ENCODE results near the gene FBXO45.
"Not testable (repeated sequence)": the region's sequence is repeated elsewhere in the genome, so short reads cannot be mapped to it uniquely, and the experiment has no call there.

FBXO45 gene, protein sequence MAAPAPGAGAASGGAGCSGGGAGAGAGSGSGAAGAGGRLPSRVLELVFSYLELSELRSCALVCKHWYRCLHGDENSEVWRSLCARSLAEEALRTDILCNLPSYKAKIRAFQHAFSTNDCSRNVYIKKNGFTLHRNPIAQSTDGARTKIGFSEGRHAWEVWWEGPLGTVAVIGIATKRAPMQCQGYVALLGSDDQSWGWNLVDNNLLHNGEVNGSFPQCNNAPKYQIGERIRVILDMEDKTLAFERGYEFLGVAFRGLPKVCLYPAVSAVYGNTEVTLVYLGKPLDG

DNA sequence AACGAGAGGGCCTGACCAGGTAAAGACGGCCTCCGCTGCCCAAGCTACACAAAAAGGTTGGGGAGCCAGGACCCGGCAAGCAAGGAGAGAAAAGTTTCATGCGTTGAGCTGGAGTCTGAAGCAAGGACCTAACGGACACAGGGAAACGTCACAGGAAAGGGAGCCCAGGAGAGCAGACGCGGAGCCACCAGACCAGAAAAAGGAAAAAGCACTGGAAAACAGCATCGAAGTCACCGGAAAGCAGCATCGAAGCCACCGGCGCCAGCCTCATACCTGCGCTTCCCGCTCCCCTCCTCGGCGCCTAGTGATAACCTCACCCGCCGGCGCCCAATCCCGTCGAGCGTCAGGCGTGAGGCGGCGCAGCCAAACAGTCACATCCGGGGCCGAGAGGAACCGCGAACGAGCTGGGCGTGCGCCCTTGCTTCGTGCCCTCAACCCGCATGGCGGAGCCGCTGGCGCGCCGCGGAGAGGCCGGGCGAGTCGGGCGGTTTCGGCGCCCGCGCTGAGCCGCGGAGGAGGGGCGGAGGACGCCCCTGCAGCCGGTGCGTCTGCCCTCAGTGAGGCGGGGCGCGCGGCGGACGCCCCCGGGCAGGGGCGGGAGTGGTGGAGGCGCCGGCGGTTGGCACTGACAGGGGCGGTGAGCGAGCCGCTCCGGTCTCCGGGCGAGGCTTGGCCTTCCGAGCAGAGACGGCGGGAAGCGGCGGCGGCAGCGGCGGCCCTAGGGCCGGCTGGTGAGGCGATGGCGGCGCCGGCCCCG, at the start of gene FBXO45, which contains the start of gene WDR53:
Gene FBXO45, plus strand, starts transcription at position 415 of the 757 bp plus-strand sequence. Its CDS starts 325 bp downstream, at position 740.
Gene WDR53, minus strand, starts transcription at position 309 of the 757 bp plus-strand sequence. CDS start 7,079 bp downstream, outside the sequence.
- peak; percentile 59 for DNase-seq (ENCODE audit: low read depth)

DNA sequence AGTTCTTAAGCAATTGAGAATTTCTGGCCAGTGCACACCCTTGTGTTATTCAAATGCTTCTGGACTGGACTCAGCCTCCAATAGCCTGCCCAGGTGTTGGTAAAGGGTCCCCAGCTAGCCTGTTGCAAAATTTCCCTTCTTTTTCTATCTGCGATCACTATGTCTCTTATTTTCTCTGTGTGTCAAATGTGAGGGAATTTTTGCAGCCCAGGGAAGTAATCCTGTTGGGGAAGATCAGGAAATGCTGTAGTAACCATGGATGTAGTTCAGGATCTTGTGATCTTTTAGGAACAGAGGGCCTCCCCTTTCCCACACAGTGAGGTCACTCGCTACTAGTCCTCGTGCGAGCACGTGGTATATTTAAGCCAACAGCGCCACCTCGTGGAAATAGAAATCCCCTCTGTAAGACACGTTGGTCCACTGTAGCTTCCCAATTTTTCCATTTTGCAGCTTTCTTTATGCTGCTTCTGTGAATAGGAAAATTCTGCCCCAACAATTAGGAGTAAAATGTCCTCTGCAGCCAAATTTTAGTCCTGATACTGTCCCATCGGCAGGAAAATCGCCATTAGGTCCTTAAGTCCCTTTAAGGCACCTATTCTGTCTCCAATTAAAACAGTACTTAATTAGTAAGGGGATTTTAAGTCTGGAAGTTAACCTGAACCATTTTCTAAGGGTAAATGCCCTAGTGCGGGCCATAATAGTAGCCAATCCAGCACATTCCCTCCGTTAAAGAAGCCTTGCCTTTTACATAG, 49.3 kb upstream of the FBXO45 start:
- DNase-seq (ENCODE audit: low read depth) = no peak

DNA sequence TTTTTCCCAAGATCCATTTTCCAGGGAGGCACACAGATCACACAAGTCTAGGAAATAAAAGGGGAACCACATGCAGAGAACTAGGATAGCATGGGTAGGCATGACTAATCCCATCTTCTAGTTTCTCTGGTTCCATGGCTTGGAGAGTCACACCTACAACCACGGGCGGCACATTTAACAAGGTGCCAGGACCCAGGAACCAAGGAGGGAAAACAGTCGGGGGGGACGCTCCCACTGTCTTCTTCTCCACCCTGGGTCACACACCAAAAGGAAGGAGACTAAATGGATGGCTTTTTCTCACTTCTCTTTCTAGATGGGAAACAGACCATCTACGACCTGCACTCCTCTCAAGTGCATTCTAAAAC, 48.8 kb upstream of the FBXO45 start:
- no peak for DNase-seq (ENCODE audit: low read depth)

DNA sequence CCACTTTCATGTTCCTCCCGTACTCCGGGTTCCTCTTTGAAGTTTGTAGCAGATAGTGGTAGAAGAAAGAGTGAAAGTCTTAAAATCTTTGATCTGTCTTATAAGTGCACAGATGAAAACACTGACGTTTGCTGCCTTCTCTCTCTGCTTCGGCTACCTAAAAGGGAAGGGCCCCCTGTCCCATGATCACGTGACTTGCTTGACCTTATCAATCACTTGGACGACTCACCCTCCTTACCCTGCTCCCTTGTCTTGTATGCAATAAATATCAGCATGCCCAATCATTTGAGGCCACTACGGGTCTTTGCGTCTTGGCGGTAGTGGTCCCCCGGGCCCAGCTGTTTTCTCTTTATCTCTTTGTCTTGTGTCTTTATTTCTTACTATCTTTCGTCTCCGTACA, 47.2 kb upstream of the FBXO45 start:
- DNase-seq (ENCODE audit: low read depth) = not testable (repeated sequence)

DNA sequence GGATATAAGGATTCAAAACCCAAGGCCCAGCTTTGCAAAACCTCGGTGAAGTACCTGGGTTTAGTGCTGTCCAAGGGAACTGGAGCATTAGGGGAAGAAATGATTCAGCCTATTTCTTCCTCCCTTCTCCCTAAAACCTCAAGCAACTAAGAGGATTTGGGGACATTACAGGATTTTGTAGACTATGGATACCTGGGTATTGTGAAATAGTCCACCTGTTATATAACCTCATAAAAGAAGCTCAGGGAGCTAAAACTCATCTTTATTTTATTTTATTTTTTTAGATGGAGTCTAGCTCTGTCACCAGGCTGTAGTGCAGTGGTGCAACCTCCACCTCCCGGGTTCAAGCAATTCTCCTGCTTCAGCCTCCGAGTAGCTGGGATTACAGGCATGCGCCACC, 44.6 kb upstream of the FBXO45 start:
- DNase-seq (ENCODE audit: low read depth) = no peak

DNA sequence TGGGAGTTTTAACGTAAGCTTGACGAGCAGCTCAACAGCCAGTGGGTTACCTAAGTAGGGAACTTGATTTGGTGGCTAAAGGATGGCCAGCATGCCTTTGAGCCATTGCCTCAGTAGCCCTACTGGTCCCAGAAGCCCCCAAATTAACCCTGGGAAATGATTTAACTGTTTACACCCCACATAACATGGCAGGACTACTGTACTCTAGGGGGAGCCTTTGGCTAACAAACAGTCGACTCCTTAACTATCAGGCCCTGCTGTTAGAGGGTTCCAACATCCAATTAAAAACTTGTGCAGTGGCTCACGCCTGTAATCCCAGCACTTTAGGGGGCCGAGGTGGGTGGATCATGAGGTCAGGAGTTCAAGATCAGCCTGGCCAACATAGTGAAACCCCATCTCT, 43.9 kb upstream of the FBXO45 start:
- DNase-seq (ENCODE audit: low read depth) = no peak

DNA sequence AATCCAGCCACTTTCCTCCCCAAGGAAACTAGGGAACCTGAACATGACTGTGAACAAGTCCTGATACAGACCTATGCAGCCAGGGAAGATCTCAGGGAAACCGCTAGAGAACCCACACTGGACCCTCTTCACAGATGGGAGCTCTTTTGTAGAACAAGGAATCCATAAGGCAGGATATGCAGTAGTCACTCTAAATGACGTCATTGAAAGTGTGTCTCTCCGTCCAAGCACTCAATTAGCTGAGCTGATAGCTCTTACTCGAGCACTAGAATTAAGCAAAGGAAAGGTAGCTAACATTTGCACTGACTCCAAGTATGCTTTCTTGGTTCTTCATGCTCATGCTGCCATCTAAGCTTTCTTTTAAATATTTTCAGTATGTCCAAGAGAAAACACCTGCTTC, 43.3 kb upstream of the FBXO45 start:
- no peak for DNase-seq (ENCODE audit: low read depth)

DNA sequence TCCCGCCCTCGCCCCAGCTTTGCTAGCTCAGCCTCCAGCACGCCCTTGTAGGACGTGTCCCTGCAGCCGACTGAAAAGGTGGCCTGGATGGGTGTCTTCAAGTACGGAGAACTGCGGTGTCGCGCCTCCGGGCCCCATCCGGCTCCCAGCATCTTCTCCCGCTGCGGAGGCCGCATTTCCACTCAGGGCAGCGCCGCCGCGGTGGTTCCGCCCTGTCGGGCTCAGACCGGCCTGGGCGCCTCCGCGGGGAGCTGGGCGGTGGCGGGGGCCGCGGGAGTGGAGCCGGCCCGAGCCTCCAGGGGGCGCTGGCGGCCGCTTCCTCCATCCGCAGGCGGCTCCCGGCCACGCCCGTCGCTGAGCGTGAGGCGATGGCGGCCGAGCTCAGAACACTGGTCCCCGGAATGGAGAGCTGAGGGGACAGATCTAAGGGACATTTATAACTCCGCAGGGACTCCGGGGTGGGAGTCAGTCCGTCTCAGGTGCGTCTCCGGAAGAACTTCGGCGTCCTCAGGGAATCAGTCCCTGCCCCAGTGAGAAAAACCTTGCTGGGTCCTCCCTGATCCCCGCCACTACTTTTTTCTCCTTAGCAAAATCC, 39.7 kb upstream of the FBXO45 start:
- DNase-seq (ENCODE audit: low read depth) = no peak

DNA sequence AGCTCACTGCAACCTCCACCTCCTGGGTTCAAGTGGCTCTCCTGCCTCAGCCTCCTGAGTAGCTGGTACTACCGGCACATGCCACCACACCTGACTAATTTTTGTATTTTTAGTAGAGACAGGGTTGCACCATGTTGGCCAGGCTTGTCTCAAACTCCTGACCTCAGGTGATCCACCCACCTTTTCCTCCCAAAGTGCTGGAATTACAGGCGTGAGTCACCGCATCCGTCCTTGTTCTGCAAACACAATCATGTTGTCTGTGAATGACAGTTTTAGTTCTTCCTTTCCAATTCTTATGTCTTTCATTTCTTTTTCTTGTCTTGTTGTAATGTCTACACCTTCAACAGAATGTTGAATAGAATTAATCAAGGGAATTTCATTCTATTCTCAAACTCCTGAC, 37.0 kb upstream of the FBXO45 start:
- no peak for DNase-seq (ENCODE audit: low read depth)

DNA sequence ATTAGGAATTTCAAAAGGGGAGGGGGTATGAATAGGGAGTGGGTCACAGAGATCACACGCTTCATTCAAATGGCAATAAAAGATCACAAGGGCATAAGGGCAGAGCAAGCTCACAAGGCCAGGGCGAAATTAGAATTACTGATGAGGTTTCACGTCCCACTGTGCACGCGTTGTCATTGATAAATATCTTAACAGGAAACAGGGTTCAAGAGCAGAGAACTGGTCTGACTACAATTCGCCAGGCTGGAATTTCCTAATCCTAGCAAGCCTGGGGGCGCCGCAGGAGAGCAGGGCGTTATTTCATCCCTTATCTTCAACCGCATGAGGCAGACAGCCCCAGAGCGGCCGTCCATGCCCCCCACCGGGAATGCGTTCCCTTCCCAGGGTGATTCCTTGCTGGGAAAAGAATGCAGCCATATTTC, 35.2 kb upstream of the FBXO45 start:
- DNase-seq (ENCODE audit: low read depth) = no peak

DNA sequence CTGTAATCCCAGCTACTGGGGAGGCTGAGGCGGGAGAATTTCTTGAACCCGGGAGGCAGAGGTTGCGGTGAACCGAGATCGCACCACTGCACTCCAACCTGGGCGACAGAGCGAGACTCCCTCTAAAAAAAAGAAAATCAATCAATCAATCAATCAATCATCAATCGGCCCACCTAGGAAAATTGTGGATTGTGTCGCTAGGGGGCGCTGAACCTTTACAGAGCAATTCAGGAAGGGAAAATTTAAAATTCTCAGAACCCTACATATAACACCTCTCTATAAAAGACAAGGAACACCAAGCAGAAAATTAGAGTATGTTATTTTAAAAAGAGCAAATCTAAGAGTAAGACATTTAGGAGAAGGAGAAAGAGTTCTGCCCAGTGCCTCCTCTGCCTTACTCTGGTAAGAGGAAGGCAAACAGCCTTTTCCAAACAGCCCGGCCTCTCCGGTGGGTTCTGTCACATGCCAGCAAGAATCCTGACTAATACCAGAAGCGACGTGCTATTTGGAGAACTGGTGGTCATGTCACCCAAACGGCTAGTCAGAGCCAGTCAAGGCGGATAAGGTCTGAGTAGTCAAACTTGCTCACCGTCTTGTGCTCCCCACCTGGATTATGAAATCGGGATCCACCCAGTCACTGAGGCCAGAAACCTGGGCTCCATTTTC, 31.0 kb upstream of the FBXO45 start:
- no peak for DNase-seq (ENCODE audit: low read depth)

DNA sequence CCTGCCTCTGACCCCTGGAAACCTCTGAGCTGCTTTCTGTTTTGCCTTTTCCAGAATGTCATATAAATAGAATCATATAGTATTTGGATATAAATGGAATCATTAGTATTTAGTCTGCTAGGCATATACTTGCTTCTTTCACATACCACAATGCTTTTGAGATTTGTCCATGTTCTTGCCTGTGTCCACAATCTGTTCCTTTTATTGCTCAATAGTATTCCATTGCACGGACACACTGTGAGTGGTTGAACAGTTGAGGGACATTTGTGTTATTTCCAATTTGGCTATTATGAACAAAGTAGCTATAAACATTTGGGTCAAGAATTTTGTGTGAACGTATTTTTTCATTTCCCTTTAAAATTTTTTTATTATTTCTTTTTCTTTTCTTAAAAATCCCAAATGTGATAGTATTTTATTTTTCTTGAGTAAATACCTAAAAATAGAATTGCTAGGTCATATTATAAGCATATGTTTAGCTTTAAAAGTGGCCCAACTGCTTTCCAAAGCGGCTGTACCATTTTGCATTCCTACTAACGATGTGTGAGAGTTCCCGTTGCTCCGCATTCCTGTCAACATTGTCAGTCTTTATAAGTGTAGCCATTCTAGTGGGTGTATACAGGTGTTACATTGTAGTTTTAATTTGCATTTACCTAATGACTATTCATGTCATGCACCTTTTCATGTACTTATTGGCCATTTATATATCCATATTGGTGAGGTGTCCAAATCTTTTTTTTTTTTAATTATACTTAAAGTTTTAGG, 26.6 kb upstream of the FBXO45 start:
- no peak for DNase-seq (ENCODE audit: low read depth)

DNA sequence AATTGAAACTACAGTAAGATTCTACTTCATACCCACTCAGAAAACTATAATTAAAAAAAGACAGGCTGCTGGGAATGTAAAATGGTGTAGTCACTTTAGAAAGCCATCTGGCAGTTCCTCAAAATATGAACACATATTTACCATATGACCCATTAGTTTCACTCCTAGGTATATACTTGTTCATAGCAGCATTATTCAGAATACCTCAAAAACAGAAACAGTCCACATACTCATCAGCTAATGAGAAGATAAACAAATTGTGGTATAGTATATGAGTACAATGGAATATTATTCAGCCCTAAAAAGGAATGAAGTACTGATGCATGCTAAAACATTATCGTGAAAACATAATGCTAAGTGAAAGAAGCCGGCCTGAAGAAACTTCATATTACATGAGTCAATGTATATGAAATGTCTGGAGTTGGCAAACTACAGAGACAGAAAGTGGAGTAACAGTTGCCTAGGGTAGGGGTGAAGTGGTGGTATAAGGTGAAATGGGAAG, 23.9 kb upstream of the FBXO45 start:
- DNase-seq (ENCODE audit: low read depth) = no peak

DNA sequence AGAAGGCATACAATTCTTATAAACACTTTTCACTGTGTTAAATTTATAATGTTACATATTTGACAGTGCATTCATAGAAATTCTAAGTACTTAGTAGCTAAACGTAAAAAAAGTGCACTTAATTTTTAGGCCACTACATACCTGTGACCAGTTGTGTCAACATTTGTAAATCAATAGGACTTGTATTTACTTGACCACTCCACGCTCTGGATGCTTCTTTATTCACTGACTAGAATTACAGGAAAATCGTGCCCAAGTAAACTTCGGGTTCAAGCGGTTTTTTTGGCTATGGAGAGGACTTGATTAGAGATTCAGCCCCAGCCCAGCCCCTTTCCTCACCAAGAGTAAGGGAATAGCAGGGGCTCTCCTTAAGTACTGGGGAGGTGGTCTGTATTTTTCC, 21.9 kb upstream of the FBXO45 start:
- DNase-seq (ENCODE audit: low read depth) = no peak

DNA sequence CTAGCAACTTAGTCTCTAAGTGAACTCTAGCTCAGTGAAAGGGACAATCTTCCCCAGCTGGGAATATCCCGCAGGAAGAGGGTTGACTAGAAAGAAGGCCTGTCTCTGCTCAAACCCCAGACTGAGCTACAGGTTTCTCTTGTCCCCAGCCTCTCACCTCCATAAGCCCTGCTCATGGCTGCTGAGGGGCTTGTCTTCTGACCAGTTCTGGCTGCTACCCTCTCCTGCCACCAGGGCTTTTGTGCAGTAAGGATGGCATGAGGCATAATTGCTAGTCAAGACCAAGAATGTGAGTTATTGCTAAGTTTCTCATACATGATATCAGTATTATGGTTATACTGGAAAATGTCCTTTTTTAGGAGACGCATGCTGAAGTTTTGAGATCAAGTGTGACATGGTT, 21.4 kb upstream of the FBXO45 start:
- DNase-seq (ENCODE audit: low read depth) = no peak

DNA sequence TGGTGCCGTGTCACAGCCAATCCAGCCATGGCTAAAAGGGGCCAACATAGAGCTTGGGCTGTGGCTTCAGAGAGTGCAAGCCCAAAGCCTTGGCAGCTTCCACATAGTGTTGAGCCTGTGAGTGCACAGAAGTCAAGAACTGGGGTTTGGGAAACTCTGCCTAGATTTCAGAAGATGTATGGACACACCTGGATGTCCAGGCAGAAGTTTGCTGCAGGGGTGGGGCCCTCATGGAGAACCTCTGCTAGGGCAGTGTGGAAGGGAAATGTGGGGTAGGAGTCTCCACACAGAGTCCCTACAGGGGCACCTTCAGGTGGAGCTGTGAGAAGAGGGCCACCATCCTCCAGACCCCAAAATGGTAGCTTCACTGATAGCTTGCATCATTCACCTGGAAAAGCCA, 19.1 kb upstream of the FBXO45 start:
- DNase-seq (ENCODE audit: low read depth) = not testable (repeated sequence)

DNA sequence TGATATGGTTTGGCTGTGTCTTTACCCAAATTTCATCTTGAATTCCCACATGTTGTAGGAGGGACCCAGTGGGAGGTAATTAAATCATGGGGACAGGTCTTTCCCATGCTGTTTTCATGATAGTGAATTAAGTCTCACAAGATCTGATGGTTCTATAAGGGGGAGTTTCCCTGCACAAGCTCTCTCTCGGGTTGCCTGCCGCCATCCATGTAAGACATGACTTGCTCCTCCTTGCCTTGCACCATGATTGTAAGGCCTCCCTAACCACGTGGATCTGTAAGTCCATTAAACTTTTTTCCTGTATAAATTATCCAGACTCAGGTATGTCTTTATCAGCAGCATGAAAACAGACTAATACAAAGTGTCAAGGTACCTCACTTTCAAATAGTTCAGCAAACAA, 18.3 kb upstream of the FBXO45 start:
- DNase-seq (ENCODE audit: low read depth) = not testable (repeated sequence)

DNA sequence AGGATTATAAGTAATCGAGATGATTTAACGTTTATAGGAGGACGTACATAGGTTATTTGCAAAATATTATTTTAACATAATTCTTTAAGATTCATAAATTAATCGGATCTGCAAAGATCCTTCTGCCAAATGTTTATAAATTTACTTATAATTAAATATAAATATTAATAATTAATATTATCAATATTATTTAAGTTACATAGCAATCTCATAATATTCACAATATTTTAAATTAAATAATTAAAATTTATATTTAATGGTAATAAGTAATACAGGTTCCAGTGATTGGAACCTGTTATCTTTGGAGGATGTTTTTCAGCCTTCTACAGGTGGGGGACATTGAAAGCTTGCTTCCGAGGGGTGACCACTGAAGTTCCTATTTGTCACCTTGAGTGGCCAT, 16.2 kb upstream of the FBXO45 start:
- no peak for DNase-seq (ENCODE audit: low read depth)

DNA sequence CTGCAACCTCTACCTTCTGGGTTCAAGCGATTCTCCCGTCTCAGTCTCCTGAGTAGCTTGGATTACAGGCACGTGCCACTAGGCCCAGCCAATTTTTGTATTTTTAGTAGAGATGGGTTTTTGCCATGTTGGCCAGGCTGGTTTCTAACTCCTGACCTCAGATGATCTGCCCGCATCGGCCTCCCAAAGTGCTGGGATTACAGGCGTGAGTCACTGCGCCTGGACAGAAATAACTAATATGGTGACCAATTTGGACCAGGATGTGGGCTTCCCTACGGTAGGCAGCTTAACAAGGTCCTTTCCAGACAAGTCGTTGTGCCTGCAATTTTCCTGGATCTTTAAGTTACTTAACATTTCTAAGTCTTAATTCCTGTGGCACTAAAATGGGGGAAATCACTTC, 14.9 kb upstream of the FBXO45 start:
- DNase-seq (ENCODE audit: low read depth) = no peak

DNA sequence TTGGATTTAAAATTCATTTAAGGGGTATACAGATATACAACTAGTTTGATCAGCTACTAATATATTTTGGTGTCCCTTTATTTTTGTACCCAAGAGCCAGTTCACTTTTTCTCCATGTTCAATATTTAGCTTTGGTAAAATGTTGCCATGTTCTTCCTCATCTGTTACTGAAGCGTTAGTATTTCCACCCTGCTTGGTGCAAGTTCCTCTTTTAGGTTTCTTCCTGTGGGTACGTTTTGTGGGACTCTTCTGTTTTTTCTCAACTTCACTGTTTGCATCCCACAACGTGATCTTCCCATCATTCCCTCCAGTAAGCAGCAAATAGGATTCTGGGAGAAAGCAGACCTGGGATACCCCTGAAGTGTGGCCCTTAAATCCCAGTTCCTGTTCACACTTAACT, 14.3 kb upstream of the FBXO45 start:
- no peak for DNase-seq (ENCODE audit: low read depth)

DNA sequence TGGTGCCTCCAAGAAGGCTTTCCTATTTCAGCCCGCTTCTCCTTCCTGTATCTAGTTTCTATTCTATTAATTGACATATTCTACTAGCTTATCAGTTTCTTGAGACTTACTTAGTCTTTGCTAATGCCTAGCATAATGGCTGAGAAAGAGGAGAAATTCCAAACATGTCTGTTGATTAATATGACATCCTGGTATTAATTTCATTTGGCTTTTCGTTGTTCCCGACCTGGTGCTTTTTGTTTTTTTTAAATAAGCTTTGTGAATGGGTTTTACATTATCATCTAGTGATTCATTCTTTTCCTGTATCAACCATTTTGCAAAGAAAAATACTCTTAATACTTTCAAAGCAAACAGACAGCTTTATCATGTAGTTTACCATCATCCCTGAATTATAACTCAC, 13.2 kb upstream of the FBXO45 start:
- no peak for DNase-seq (ENCODE audit: low read depth)

All from non-pigmented ciliary epithelial cell (primary cell).